ENCODE results near the gene PVRIG. TPM values are rescaled to one million over a fixed set of nuclear protein-coding genes. Genes with fewer than 3 reads are reported as not detected.
"Not testable (repeated sequence)": the region's sequence is repeated elsewhere in the genome, so short reads cannot be mapped to it uniquely, and the experiment has no call there.

The PVRIG gene
- polyA plus RNA-seq, 3 donors from 2014 or later = 151 to 240 (median 209) TPM

DNA sequence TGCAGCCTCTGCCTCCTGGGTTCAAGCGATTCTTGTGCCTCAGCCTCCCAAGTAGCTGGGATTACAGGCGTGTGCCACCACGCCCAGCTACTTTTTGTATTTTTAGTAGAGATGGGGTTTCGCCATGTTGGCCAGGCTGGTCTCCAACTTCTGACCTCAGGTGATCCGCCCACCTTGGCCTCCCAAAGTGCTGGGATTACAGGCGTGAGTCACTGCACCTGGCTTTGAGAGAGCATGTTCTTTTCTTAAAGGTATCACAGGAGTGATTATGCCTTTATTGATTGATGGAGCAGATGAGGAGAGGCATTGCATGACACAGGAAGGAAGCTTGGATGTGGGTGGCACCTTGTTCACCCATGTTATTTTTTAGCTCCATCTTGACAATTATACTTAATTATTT, 36.7 kb upstream of the PVRIG start:
- H3K4me3 Mint-ChIP-seq; H3K27ac Mint-ChIP-seq; DNase-seq; H3K9me3 Mint-ChIP-seq; H3K27me3 Mint-ChIP-seq (ENCODE audit: low read depth in 3 of 3); H3K36me3 Mint-ChIP-seq: not testable (repeated sequence)
- peaks cover 13 to 14% of the 10 kb centered on the region in 2 donors for H3K4me1 Mint-ChIP-seq

DNA sequence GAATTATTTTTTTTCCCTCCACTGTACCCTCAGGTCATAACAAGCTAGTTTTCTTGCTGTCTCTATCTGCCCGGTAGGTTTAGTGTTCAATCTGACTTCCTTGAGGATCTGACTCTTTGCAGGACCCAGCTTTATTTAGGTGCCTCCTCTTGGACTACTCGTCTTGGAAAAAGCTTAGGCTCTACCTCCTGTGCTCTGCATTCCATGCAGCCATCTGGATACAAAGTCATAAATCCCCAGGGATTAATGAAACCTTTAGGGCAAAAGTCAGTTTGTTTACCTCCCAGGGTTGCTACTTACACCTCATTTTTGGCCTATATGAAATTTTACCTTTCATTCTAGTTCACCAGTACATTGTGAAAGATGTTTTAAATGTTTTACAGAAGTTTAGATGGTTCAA, 34.0 kb upstream of the PVRIG start:
- Mint-ChIP-seq H3K9me3 (no peaks in the 10 kb centered on the region), H3K27ac (no peak overlapping the region), H3K4me3 (no peak overlapping the region), H3K27me3 (ENCODE audit: low read depth in 3 of 3) (peaks cover 0 to 4% (median 0%) of the 10 kb centered on the region in 3 donors), H3K36me3 (no peaks in the 10 kb centered on the region), H3K4me1 (peaks cover 5 to 8% of the 10 kb centered on the region in 2 donors)
- no peak for DNase-seq

DNA sequence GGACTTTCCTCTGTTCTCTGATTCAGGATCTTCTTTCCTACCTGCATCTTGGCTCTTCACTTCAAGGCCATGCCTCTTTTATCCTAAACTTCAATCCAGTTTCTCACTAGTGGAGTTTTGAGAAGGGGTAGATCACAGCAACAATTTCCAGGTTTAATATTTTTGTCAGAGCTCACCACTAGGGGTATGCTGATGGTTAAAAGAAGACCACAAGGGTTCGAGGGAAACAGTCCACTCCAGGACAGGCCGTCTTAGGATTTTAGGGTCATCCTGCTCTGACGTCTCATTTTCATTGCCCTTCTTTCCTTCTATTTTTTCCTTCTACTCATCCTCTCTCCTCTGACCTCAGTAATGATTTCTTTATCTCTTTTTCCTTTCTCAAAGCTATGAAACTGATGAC, 30.7 kb upstream of the PVRIG start:
- no peaks in the 10 kb centered on the region for H3K4me1 Mint-ChIP-seq
- H3K27ac Mint-ChIP-seq = no peak overlapping the region
- DNase-seq = no peak
- no peak overlapping the region for H3K4me3 Mint-ChIP-seq
- no peaks in the 10 kb centered on the region for H3K9me3 Mint-ChIP-seq
- peaks cover 0 to 4% (median 0%) of the 10 kb centered on the region in 3 donors for H3K27me3 Mint-ChIP-seq (ENCODE audit: low read depth in 3 of 3)
- H3K36me3 Mint-ChIP-seq = no peaks in the 10 kb centered on the region

DNA sequence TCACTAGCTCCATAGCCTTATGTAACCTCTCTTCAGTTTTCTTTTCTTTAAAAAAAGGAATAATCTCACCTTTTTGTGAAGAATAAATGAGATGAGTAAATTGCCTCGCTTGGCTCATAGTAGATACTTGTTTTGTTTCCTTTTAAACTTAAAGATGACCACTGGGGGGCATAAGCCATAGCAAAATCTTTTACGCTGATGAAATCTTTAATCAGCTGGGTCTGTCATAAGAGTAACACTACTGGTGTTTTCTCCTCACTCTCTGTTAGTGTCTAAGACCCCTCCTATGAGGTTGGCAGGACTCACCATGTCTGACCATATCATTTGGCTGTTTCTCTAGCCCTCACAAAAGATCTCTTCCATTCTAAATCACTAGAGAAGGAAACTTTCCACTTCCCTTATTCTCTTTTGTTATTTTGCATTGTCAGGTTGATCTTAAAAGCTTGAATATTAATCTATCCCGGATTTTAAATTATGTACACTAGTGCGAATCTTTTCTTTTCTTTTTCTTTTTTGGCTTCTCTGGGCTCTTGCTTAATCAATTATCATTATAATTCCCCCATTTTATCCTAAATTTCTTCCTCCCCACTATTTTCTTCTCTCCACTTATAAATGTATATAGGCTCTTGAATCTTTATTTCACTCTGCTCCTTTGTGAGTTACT, 29.6 kb upstream of the PVRIG start:
- Mint-ChIP-seq H3K9me3 (no peaks in the 10 kb centered on the region), H3K4me1 (no peaks in the 10 kb centered on the region), H3K36me3 (no peaks in the 10 kb centered on the region), H3K4me3 (no peak overlapping the region), H3K27me3 (ENCODE audit: low read depth in 3 of 3) (peaks cover 0 to 4% (median 0%) of the 10 kb centered on the region in 3 donors), H3K27ac (peak overlapping the region in 2 of 6 donors; percentile 10 to 37)
- peak; percentile 46 to 57 (median 47) for DNase-seq

DNA sequence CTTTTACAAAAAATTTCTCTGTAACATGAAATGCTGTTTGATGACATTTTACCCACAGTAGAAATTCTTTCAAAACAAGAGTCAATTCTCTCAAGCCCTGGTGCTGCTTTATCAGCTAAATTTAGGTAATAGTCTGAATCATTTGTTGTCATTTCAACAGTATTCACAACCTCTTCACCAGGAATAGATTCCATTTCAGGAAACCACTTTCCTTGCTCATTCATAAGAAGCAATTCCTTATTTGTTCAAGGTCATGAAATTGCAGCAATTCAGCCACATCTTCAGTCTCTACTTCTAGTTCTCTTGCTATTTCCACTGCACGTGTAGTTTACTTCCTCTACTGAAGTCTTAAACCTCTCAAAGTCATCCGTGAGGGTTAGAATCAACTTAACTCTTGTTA, 28.0 kb upstream of the PVRIG start:
- DNase-seq = no peak
- Mint-ChIP-seq H3K4me1 (no peaks in the 10 kb centered on the region), H3K36me3 (no peaks in the 10 kb centered on the region), H3K9me3 (no peaks in the 10 kb centered on the region), H3K27ac (no peak overlapping the region), H3K27me3 (ENCODE audit: low read depth in 3 of 3) (peaks cover 0 to 4% (median 0%) of the 10 kb centered on the region in 3 donors), H3K4me3 (no peak overlapping the region)

GRCh38 chr7:100192281-100192862, 27.4 kb upstream of the PVRIG start:
- H3K27me3 Mint-ChIP-seq (ENCODE audit: low read depth in 3 of 3); H3K27ac Mint-ChIP-seq: not testable (repeated sequence)

GRCh38 chr7:100192969-100193368, 26.8 kb upstream of the PVRIG start:
- Mint-ChIP-seq H3K4me1 (no peaks in the 10 kb centered on the region), H3K27ac (no peak overlapping the region), H3K36me3 (peaks cover 0 to 2% (median 0%) of the 10 kb centered on the region in 3 donors), H3K27me3 (ENCODE audit: low read depth in 3 of 3) (peaks cover 0 to 4% (median 2%) of the 10 kb centered on the region in 3 donors), H3K4me3 (no peak overlapping the region), H3K9me3 (no peaks in the 10 kb centered on the region)
- DNase-seq = no peak

More at GRCh38 chr7:100192281-100192862, 27.4 kb upstream of the PVRIG start:
- DNase-seq, H3K4me1 Mint-ChIP-seq, H3K36me3 Mint-ChIP-seq, H3K9me3 Mint-ChIP-seq, H3K4me3 Mint-ChIP-seq: not testable (repeated sequence)

DNA sequence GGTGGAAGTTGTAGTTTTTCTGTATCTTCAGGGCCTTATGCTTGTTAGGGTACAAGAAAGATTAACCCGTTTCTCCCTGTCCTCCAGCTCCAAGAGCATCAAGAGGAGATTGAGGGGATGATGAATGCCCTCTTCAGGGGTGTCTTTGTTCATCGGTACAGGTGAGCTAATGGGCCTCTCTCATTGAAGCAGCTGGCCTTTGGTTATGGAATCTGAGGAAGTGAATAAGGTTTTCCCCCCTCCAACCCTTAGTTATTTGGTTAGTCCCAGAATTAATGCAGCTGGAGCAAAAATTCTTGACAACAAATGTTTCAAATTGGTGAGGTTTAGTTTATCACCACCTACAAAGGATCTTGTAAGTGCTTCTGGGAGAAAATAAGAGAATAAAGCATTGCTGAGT, 24.5 kb upstream of the PVRIG start:
- peaks cover 0 to 12% (median 0%) of the 10 kb centered on the region in 3 donors for H3K36me3 Mint-ChIP-seq
- no peak overlapping the region for H3K4me3 Mint-ChIP-seq
- no peaks in the 10 kb centered on the region for H3K4me1 Mint-ChIP-seq
- DNase-seq = no peak
- H3K27me3 Mint-ChIP-seq (ENCODE audit: low read depth in 3 of 3) = peaks cover 0 to 7% (median 2%) of the 10 kb centered on the region in 3 donors
- H3K27ac Mint-ChIP-seq = no peak overlapping the region
- H3K9me3 Mint-ChIP-seq = no peaks in the 10 kb centered on the region

DNA sequence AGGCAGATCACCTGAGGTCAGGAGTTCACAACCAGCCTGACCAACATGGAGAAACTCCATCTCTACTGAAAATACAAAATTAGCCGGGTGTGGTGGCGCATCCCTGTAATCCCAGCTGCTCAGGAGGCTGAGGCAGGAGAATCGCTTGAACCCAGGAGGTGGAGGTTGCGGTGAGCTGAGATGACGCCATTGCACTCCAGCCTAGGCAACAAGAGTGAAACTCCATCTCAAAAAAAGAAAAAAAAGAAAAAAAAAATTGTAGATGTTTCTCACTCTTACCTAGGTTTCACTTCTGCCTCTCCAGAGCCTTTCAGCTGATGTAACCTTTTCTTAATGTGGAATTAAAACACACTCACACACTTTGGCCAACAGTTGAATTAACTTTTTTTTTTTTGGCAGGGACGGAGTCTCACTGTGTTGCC, 23.8 kb upstream of the PVRIG start:
- H3K36me3 Mint-ChIP-seq = peaks cover 0 to 12% (median 0%) of the 10 kb centered on the region in 3 donors
- not testable (repeated sequence) for H3K4me1 Mint-ChIP-seq; H3K27ac Mint-ChIP-seq; H3K9me3 Mint-ChIP-seq; H3K27me3 Mint-ChIP-seq (ENCODE audit: low read depth in 3 of 3); H3K4me3 Mint-ChIP-seq; DNase-seq

- Mint-ChIP-seq H3K4me3 (no peak overlapping the region), H3K9me3 (no peaks in the 10 kb centered on the region), H3K4me1 (no peaks in the 10 kb centered on the region), H3K36me3 (peaks cover 0 to 15% (median 10%) of the 10 kb centered on the region in 3 donors), H3K27me3 (ENCODE audit: low read depth in 3 of 3) (peaks cover 1 to 7% (median 2%) of the 10 kb centered on the region in 3 donors), H3K27ac (peak overlapping the region in 2 of 6 donors; percentile 8 to 33)
- no peak for DNase-seq
Observed at GRCh38 chr7:100198266-100198665, 21.5 kb upstream of the PVRIG start.

DNA sequence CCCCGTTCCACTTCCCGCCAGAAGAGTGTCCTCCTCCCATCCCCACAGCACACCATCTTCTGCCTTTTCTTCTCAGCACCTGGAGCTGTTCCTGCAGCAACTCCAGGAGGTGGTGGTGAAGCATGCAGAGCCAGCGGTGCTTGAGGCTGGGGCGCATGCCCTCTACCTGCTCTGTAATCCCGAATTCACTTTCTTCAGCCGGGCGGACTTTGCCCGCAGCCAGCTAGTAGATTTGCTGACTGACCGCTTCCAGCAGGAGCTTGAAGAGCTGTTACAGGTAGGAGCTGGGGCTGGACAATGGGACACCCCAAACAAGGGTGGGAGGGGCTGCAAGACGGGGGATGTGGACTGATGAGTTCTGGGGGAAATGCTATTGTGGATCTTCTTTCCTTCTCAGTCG, 19.1 kb upstream of the PVRIG start:
- no peak overlapping the region for H3K27ac Mint-ChIP-seq
- H3K27me3 Mint-ChIP-seq (ENCODE audit: low read depth in 3 of 3) = peaks cover 1 to 7% (median 2%) of the 10 kb centered on the region in 3 donors
- H3K9me3 Mint-ChIP-seq = no peaks in the 10 kb centered on the region
- no peak for DNase-seq
- H3K4me1 Mint-ChIP-seq = no peaks in the 10 kb centered on the region
- H3K36me3 Mint-ChIP-seq = peaks cover 0 to 19% (median 13%) of the 10 kb centered on the region in 3 donors
- no peak overlapping the region for H3K4me3 Mint-ChIP-seq

DNA sequence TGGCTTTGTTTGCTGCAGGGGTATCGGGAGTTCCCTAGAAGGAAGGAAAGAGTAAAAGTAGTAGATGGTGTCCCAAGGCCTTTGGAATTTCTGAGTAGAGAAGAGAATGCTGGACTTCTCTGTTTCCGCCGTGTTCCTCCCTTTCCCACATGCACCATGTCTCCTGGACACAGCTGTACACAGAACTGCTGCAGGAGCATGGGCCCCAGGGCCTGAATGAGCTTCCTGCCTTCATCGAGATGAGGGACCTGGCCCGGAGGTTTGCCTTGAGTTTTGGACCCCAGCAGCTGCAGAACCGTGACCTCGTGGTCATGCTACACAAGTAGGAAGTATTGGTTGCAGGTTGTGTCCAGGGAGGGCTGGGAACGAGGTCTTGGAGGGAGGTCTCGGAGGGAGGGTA, 15.3 kb upstream of the PVRIG start:
- H3K9me3 Mint-ChIP-seq = no peaks in the 10 kb centered on the region
- no peak overlapping the region for H3K27ac Mint-ChIP-seq
- H3K4me1 Mint-ChIP-seq = peaks cover 22% of the 10 kb centered on the region in 2 donors
- H3K27me3 Mint-ChIP-seq (ENCODE audit: low read depth in 3 of 3) = peaks cover 0 to 6% (median 2%) of the 10 kb centered on the region in 3 donors
- no peak overlapping the region for H3K4me3 Mint-ChIP-seq
- H3K36me3 Mint-ChIP-seq = peaks cover 0 to 13% (median 8%) of the 10 kb centered on the region in 3 donors
- no peak for DNase-seq

DNA sequence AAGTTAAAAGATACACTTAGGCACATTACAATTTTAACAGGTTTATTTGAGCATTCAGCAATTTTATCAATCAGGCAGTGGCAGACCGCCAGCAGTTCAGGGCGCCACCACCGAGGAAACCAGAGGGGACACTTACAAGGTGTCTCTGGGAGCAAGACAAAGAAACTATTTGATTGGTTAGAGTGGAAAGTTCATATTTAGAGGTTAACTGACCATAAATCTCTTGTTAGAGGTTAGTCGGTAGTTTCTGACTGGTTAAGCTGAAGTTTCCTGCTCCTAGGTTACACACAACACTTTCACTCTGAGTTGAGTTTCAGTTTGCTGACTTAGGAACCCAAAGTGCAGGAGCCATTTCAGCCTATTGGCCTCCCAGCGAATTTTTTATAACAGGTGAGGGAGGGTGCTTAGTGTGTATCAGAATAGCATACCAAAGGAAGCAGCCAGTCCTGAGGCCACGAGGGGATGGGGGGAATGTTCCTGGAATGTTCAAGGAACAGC, 10.8 kb upstream of the PVRIG start:
- Mint-ChIP-seq H3K4me1 (peaks cover 46 to 50% of the 10 kb centered on the region in 2 donors), H3K27me3 (ENCODE audit: low read depth in 3 of 3) (peaks cover 2 to 14% (median 3%) of the 10 kb centered on the region in 3 donors), H3K4me3 (peak overlapping the region; percentile 30 to 67 (median 56)), H3K9me3 (no peaks in the 10 kb centered on the region), H3K36me3 (peaks cover 0 to 7% (median 3%) of the 10 kb centered on the region in 3 donors), H3K27ac (peak overlapping the region; percentile 42 to 83 (median 60))
- peak; percentile 41 to 47 (median 46) for DNase-seq

- peaks cover 46 to 50% of the 10 kb centered on the region in 2 donors for H3K4me1 Mint-ChIP-seq
- peak overlapping the region in 4 of 6 donors; percentile 42 to 83 (median 57) for H3K27ac Mint-ChIP-seq
- H3K27me3 Mint-ChIP-seq (ENCODE audit: low read depth in 3 of 3) = peaks cover 2 to 14% (median 3%) of the 10 kb centered on the region in 3 donors
- DNase-seq = no peak
- H3K4me3 Mint-ChIP-seq = peak overlapping the region in 2 of 5 donors; percentile 2 to 67
- peaks cover 0 to 3% (median 0%) of the 10 kb centered on the region in 3 donors for H3K36me3 Mint-ChIP-seq
- no peaks in the 10 kb centered on the region for H3K9me3 Mint-ChIP-seq
Observed at GRCh38 chr7:100209493-100209892, 10.3 kb upstream of the PVRIG start.
